Adipocyte (in vitro differentiated cells): ENCODE measurements around the gene WFS1.

ENCODE experiments used
- DNase-seq: peaks from one replicate; pipeline ENCODE4 v3.0.0-alpha.2; 2015; ENCODE audit warnings: low read depth
- H3K27me3 ChIP-seq: replicated peaks from 2 replicates; pipeline ENCODE4 v1.7.0; 2013; ENCODE audit warnings: mild to moderate bottlenecking, low read length, moderate library complexity; ENCODE audit not compliant: control insufficient read depth, insufficient read depth
- H3K36me3 ChIP-seq: 2 replicates; pipeline ENCODE4 v1.7.0; 2013; ENCODE audit warnings: low read length, mild to moderate bottlenecking, moderate library complexity; ENCODE audit not compliant: control insufficient read depth, insufficient read depth, severe bottlenecking
- H3K4me1 ChIP-seq: 2 replicates; pipeline ENCODE4 v1.7.0; 2013; ENCODE audit warnings: mild to moderate bottlenecking, low read length, moderate library complexity; ENCODE audit not compliant: control insufficient read depth, insufficient read depth
- H3K4me3 ChIP-seq: 2 replicates; pipeline ENCODE4 v1.7.0; 2013; ENCODE audit warnings: mild to moderate bottlenecking, low read length, moderate library complexity
- H3K9ac ChIP-seq: 2 replicates; pipeline ENCODE4 v1.7.0; 2013; ENCODE audit warnings: mild to moderate bottlenecking, low read length, moderate library complexity
- H3K9me3 ChIP-seq: 2 replicates; pipeline ENCODE4 v1.7.0; 2013; ENCODE audit warnings: mild to moderate bottlenecking, low read length, moderate library complexity; ENCODE audit not compliant: control insufficient read depth

The WFS1 gene

GRCh38 chr4:6307230-6307629 is 37.6 kb downstream of the WFS1 start:
- Histone ChIP-seq H3K36me3 (peaks cover 27% of the 10 kb centered on the region), H3K4me3 (no peak overlapping the region), H3K27me3 (peaks cover 38% of the 10 kb centered on the region), H3K9me3 (peaks cover 8% of the 10 kb centered on the region), H3K4me1 (no peaks in the 10 kb centered on the region), H3K9ac (no peak overlapping the region)
- DNase-seq = no peak

GRCh38 chr4:6307891-6308290 is 38.2 kb downstream of the WFS1 start:
- Histone ChIP-seq H3K36me3 (peaks cover 20% of the 10 kb centered on the region), H3K27me3 (peaks cover 43% of the 10 kb centered on the region), H3K4me1 (no peaks in the 10 kb centered on the region), H3K9ac (no peak overlapping the region), H3K9me3 (peaks cover 8% of the 10 kb centered on the region), H3K4me3 (no peak overlapping the region)
- no peak for DNase-seq

- H3K9ac ChIP-seq = no peak overlapping the region
- peaks cover 8% of the 10 kb centered on the region for H3K9me3 ChIP-seq
- H3K4me1 ChIP-seq = no peaks in the 10 kb centered on the region
- peaks cover 9% of the 10 kb centered on the region for H3K36me3 ChIP-seq
- peak overlapping the region; percentile 33 for H3K4me3 ChIP-seq
- peak; percentile 18 for DNase-seq
- H3K27me3 ChIP-seq = peaks cover 52% of the 10 kb centered on the region
Observed at GRCh38 chr4:6308899-6309643, 39.4 kb downstream of the WFS1 start.

- H3K4me1 ChIP-seq = no peaks in the 10 kb centered on the region
Observed at GRCh38 chr4:6309777-6310176, 40.1 kb downstream of the WFS1 start.

GRCh38 chr4:6313216-6313615 is 43.6 kb downstream of the WFS1 start:
- Histone ChIP-seq H3K27me3 (peaks cover 56% of the 10 kb centered on the region), H3K4me3 (no peak overlapping the region), H3K36me3 (no peaks in the 10 kb centered on the region), H3K4me1 (no peaks in the 10 kb centered on the region), H3K9me3 (peaks cover 5% of the 10 kb centered on the region), H3K9ac (no peak overlapping the region)
- no peak for DNase-seq

More at GRCh38 chr4:6309777-6310176, 40.1 kb downstream of the WFS1 start:
- Histone ChIP-seq H3K27me3 (peaks cover 57% of the 10 kb centered on the region), H3K9ac (no peak overlapping the region), H3K36me3 (peaks cover 2% of the 10 kb centered on the region), H3K4me3 (no peak overlapping the region), H3K9me3 (peaks cover 8% of the 10 kb centered on the region)
- DNase-seq = no peak

- Histone ChIP-seq H3K36me3 (no peaks in the 10 kb centered on the region), H3K4me1 (no peaks in the 10 kb centered on the region), H3K4me3 (no peak overlapping the region), H3K9me3 (peaks cover 8% of the 10 kb centered on the region), H3K9ac (no peak overlapping the region), H3K27me3 (peaks cover 58% of the 10 kb centered on the region)
- DNase-seq = no peak
Observed at GRCh38 chr4:6316461-6317003, 46.9 kb downstream of the WFS1 start.

GRCh38 chr4:6318206-6318605 is 48.6 kb downstream of the WFS1 start:
- H3K4me1 ChIP-seq = no peaks in the 10 kb centered on the region
- peaks cover 8% of the 10 kb centered on the region for H3K9me3 ChIP-seq
- no peaks in the 10 kb centered on the region for H3K36me3 ChIP-seq
- H3K27me3 ChIP-seq = peaks cover 65% of the 10 kb centered on the region
- H3K9ac ChIP-seq = no peak overlapping the region
- DNase-seq = no peak
- H3K4me3 ChIP-seq = no peak overlapping the region

GRCh38 chr4:6319530-6320150 is 50.0 kb downstream of the WFS1 start:
- Histone ChIP-seq H3K36me3 (no peaks in the 10 kb centered on the region), H3K27me3 (peaks cover 55% of the 10 kb centered on the region), H3K9ac (no peak overlapping the region), H3K9me3 (peaks cover 8% of the 10 kb centered on the region), H3K4me1 (no peaks in the 10 kb centered on the region), H3K4me3 (no peak overlapping the region)
- no peak for DNase-seq

- H3K4me3 ChIP-seq = no peak overlapping the region
- H3K4me1 ChIP-seq = no peaks in the 10 kb centered on the region
- no peak overlapping the region for H3K9ac ChIP-seq
- H3K27me3 ChIP-seq = peaks cover 57% of the 10 kb centered on the region
- DNase-seq = no peak
- peaks cover 8% of the 10 kb centered on the region for H3K9me3 ChIP-seq
- H3K36me3 ChIP-seq = no peaks in the 10 kb centered on the region
Observed at GRCh38 chr4:6320663-6321062, 51.0 kb downstream of the WFS1 start.

GRCh38 chr4:6321361-6321760 is 51.7 kb downstream of the WFS1 start:
- Histone ChIP-seq H3K4me3 (no peak overlapping the region), H3K36me3 (no peaks in the 10 kb centered on the region), H3K9me3 (peaks cover 8% of the 10 kb centered on the region), H3K9ac (no peak overlapping the region), H3K4me1 (no peaks in the 10 kb centered on the region), H3K27me3 (peaks cover 56% of the 10 kb centered on the region)
- DNase-seq = no peak

GRCh38 chr4:6322067-6322760 is 52.6 kb downstream of the WFS1 start:
- H3K4me1 ChIP-seq = no peaks in the 10 kb centered on the region

More at GRCh38 chr4:6322067-6322760, 52.6 kb downstream of the WFS1 start:
- no peak for DNase-seq
- H3K9me3 ChIP-seq = peaks cover 8% of the 10 kb centered on the region
- no peak overlapping the region for H3K4me3 ChIP-seq
- H3K9ac ChIP-seq = no peak overlapping the region
- no peaks in the 10 kb centered on the region for H3K36me3 ChIP-seq
- H3K27me3 ChIP-seq = peaks cover 56% of the 10 kb centered on the region
